Measurements from ENCODE around the gene DNAJC18.
"Not testable (repeated sequence)": the region's sequence is repeated elsewhere in the genome, so short reads cannot be mapped to it uniquely, and the experiment has no call there.

The DNAJC18 gene

DNA sequence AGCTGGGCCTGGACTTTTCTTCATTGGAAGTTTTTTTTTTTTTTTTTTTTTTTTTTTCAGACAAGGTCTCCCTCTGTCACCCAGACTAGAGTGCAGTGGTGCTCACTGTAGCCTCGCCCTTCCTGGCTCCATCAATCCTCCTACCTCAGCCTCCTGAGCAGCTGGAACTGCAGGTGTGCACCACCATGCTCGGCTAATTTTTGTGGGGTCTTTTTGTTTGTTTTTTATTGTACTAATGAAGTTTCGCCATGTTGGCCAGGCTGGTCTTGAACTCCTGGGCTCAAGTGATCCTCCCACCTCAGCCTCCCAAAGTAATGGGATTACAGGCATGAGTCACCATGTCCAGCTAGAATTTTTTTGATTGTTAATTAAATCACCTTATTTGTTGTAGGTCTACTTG, 3.6 kb downstream of the DNAJC18 start:
- no peak for DNase-seq (ENCODE audit: low read depth, low spot score)
- no peak overlapping the region for H3K27ac ChIP-seq

DNA sequence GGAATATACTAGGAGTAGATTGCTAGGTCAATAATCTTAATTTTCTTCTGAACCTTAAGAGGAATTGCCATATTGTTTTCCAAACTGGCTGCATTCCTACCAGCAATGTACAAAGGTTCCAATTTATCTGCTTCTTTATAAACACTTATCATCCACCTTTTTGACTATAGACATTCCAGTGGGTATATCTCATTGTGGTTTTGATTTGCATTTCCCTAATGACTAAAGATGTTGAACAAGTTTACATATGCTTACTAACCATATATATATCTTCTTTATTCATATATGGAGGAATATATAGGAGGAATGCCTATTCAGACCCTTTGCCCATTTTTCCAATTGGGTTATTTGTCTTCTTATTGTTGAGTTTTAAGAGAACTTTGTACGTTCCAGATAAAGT, 7.6 kb downstream of the DNAJC18 start:
- H3K27ac ChIP-seq: no peak overlapping the region
- DNase-seq (ENCODE audit: low read depth, low spot score): no peak

DNA sequence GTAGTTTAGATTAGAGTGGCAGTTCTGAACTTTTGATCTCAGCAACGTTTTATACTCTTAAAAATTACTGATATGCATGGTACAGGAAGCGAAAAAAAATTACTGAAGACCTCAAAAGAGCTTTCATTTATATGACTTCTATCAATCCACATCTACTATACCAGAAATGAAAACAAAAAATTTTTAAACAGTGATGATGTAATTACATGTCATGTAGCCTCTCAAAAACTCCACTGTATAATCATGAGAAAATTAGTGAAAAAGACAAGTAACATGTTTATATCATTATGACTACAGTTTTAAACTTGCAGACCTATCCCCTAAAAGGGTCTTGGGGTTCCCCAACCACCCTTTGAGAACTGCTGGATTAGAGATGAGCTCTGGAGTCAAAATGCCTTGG, 9.3 kb downstream of the DNAJC18 start:
- H3K27ac ChIP-seq: no peak overlapping the region
- DNase-seq (ENCODE audit: low read depth, low spot score): no peak

DNA sequence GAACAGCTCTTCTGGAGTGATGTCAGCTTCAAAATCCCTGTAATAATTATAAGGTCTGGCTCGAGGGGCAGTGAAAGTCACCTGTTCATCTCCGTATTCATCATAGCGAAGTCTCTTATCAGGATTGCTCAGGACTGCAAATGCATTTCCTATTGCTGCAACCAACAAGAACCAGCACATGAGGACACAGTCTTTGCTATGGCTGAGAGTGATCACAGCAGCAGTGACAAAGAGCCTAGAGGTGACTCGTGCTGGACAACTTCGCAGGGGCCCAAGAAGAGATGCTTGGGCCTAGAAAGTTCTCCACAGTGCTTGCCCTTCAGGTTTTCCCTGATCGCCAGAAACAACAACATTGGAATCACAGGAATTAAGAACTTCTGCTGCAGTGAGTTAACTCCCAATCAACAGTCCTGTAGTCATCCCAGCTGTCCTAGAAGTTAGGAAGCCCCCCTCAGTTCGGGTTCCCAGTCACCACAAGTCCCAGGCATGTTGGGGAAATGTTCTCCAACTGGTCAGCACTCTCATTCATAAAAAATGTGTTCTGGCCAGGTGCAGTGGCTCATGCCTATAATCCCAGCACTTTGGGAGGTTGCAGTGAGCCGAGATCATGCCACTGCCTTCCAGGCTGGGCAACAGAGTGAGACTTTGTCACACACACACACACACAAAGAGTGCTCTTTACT, 13.0 kb downstream of the DNAJC18 start:
- DNase-seq (ENCODE audit: low read depth, low spot score): no peak
- peak overlapping the region; percentile 36 for H3K27ac ChIP-seq

DNA sequence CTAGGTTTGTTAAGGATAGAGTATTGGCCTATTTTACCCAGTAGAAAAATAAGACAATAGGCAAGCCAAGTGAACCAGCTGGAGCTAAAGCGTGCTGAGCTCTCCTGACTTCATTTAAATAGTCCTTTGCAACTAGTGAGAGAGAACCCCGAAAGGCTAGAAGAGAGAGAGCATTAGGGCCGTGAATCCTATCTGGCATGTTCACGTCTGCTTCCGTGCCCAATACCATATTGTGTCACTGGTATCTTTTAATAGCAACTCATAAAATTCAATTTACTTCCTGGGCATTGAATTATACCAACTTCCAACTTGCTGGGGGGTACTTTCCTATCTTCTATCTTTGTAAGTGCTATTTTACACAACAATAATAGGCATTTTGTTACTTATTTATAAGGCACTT, 13.8 kb downstream of the DNAJC18 start:
- H3K27ac ChIP-seq: no peak overlapping the region
- no peak for DNase-seq (ENCODE audit: low read depth, low spot score)

DNA sequence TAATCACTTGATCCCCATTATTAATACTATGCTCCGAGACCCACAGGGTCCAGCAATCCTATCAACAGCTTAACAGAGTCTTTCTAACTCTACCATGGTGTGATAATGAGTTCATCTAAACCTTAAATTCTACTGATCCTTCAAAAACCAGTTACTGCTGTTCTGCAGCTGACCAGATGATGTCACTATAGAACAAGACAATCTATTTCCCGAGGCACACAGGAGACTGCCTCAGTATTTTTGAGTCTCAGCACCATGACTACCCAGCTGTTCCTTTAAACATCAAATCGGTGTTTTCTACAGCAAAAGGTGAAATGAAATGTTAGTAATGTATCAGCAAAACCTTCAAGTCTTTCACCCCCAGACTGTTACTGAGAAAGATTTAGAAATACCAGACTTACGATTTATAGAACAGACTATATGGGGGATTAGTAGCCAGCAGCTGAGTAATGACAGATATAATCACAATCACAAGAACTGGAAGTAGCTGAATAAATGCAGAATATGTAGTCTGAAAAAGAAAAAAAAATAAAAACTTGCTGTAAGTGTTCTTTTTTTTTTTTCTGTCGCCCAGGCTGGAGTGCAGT, 16.9 kb downstream of the DNAJC18 start:
- no peak for DNase-seq (ENCODE audit: low read depth, low spot score)
- H3K27ac ChIP-seq: no peak overlapping the region

DNA sequence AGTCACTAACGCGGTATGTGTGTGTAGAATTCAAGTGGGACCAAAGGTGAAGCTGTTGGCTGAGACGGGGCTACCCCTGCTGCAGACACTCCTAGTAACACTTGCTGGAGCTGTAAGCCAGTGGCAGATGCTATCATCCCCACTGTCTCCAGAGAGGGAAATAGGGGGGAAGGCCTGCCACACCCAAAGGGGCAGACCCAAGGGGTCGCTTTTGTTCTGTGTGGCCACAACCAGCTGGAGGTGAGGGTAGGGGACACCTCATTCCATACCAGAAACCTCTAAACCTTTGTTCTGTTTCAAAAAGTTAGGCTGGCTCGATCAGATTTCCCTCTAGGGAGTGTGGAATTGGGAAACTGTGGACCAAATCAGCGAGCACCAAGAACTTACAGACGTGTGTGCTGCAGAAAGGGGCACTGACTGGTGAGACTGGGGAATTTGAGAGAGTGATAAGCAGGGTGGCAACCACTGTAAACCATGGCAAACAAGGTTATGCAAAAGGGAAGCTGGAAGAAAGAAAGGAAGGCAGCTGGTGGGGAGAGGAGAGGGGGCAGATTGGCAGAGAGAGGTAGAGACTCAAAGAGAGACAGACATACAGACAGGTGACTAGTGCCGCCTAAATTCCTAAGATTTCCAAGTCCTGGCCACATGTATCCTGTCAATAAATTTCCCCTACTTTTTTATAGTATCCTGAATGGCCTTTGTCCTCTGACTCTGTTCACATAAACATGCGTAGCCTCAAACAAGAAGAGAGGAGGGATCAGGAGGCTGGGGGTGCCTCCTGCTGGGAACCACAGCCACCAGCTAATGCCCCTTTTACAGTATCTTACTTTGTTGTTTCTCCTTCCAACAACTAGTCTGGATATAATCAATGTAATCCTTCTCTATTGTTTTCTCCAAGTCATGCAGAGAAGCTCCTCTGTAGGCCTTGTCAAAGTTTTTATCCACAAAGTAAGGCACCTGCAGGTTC, 19.8 kb downstream of the DNAJC18 start:
- H3K27ac ChIP-seq: no peak overlapping the region
- DNase-seq (ENCODE audit: low read depth, low spot score): no peak

DNA sequence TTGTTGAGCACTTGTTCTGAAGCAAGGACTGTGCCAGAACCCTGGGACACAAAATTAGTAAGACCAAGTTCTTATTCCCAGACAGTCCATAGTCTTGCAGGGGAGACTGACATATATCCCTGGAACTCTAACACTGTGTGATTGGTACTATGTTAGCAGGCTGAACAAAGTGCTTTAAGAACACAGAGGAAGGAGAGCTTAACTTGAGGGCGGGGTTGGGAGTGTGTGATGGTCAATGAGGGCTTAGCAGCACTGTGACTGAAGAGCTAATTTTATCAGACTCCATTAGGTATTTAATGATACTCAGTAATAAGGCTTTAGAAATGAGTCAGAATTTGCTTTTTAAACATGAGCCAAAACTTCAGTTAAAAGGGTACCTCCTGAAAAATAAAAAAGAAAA, 20.5 kb downstream of the DNAJC18 start:
- H3K27ac ChIP-seq: no peak overlapping the region

DNA sequence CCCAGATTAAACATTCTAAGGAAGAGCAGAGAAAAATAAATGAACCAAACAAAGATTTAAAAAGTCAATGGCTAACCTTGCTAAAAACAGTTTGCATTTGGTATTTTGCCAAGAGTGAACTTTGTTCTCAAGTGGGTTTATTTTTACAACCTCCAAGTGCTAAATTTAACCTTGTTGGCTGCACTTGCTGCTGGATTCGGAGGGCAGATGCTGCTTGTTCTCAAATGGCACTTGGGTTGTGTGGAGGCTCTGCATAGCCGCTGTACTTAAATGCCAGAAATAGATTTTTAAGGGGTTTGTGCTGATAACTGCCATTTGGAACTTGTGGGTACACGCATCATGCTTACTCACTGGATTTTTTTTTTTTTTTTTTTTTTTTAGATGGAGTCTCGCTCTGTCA, 22.1 kb downstream of the DNAJC18 start:
- no peak for DNase-seq (ENCODE audit: low read depth, low spot score)
- no peak overlapping the region for H3K27ac ChIP-seq

More for the DNA sequence above, 20.5 kb downstream of the DNAJC18 start:
- no peak for DNase-seq (ENCODE audit: low read depth, low spot score)

DNA sequence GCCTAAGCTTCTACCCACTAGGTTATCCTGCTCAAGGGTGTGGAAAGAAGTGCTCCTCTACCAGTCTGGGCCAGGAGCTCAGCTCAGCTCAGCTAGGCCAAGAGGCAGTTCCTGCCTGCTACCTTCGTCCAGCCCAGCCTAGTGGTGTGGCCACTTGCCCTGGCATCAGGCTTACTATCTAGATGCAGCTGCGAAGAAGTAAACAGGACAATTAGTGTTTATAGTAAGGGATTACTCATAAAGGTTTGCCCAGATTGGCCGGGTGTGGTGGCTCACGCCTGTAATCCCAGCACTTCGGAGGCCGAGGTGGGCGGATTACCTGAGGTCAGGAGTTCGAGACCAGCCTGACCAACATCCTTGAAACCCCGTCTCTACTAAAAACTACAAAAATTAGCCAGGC, 22.7 kb downstream of the DNAJC18 start:
- no peak for DNase-seq (ENCODE audit: low read depth, low spot score)
- H3K27ac ChIP-seq: no peak overlapping the region

DNA sequence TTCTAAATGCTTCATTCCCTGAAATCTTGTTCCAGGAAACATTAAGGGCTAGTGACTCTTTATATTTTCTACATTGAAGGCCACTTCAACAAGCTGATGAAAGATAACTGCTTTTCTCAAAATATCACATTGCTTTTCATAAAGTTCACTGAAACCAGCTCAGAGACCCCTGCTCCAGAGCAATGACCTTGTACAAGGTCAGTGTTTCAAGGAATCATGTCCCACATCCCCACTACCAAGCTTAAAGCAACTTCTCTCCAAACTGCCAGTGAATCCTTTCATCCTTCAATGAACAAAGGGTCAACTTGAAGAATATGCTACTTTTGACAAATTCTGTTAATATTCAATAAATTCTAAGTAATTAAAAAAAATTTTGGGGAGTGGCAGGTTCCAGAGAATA, 23.5 kb downstream of the DNAJC18 start:
- H3K27ac ChIP-seq: peak overlapping the region; percentile 64
- DNase-seq (ENCODE audit: low read depth, low spot score): no peak

DNA sequence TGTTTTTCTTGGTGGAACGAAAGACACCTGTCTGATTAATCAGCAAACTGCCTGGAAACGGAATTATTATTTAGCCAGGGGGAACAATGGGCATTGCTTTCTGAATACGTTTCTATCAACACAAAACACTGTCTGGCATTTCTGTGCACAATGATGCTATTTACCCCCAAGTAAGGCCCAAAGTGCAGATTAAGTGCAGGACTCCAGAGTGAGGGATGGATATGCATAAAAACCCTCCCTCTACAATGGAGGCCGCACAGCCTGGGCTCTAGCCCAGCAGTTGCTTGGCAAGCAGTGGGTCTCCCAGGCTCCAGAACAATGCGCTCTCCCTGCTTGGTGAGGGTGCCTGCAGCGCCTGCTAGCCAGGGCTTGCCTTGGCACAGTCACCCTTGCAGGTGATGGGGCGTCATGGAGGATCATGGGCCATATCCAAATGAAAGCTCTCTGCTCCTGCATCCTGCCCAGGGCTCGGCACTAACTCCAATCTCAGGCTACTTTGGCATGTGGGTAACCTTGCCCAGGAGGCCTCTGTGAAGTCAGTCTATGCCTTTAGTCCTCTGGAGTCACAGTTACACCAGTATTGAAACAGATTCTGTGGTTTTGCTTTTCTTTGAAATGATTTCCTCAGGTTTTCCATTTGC, 24.0 kb downstream of the DNAJC18 start:
- H3K27ac ChIP-seq: peak overlapping the region; percentile 64
- peak; percentile 74 for DNase-seq (ENCODE audit: low read depth, low spot score)

DNA sequence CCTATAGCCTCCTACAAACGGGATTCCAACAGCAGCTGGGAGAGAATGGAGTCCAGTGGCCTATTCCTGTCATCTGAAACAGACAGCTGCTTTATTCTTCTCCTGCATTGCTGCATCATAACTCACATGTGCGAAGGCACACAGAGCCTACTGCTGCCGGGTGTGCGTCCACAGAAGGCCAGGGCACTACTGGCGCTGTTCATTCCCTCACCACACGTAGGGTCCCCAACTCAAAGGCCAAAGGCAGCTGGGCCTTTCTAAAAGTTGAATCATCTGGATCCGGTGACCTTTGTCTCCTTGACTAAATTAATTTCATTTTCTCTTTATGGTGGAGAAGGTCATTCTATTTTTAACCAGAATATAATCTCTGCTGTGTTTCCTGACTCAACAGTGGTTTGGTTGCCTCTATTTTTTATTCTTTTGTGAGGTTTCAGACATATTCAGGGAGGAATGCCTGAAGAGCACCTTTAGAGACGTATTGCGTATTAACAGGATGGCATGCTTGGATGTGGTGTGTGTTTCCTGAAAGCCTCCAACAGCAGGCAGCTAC, 24.7 kb downstream of the DNAJC18 start:
- peak overlapping the region; percentile 64 for H3K27ac ChIP-seq
- DNase-seq (ENCODE audit: low read depth, low spot score): no peak

DNA sequence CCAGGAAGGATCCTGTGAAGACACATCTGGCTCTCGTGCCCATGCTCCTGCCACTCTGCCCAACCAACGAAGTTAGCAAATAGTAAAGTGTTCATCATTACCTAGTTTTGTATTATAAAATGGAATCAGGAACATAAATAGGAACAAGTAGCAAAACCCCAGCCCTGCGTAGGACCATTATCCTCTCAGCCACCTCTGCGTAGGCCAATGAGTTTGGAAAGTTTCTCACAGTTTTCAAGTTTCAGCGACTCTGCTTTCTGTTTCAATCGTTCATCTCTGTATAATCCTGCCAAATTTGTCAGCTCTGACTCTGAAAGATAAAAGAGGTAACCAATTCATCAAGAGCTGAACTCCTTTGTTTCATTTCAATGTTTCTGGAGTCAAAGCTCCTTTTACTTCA, 25.4 kb downstream of the DNAJC18 start:
- DNase-seq (ENCODE audit: low read depth, low spot score): no peak
- H3K27ac ChIP-seq: no peak overlapping the region

DNA sequence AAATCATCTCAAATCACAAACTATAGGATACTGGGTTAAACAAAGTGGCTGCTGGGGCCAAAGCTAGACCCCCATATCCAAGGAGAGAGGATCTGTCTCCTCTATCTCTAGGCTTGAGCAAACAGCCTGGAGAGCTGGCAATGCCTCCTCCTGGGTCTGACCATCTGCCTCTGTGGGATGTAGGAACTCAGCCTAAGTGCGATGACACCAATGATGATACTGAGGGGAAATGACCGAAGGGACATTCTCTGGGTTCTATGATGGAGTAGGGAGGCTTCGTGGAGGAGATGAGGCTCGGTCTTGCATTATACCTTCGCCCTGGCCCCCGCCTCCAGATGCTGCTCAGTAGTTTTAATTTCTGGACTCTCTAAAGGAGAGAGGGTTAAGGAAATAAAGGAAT, 26.2 kb downstream of the DNAJC18 start:
- no peak overlapping the region for H3K27ac ChIP-seq
- DNase-seq (ENCODE audit: low read depth, low spot score): no peak

DNA sequence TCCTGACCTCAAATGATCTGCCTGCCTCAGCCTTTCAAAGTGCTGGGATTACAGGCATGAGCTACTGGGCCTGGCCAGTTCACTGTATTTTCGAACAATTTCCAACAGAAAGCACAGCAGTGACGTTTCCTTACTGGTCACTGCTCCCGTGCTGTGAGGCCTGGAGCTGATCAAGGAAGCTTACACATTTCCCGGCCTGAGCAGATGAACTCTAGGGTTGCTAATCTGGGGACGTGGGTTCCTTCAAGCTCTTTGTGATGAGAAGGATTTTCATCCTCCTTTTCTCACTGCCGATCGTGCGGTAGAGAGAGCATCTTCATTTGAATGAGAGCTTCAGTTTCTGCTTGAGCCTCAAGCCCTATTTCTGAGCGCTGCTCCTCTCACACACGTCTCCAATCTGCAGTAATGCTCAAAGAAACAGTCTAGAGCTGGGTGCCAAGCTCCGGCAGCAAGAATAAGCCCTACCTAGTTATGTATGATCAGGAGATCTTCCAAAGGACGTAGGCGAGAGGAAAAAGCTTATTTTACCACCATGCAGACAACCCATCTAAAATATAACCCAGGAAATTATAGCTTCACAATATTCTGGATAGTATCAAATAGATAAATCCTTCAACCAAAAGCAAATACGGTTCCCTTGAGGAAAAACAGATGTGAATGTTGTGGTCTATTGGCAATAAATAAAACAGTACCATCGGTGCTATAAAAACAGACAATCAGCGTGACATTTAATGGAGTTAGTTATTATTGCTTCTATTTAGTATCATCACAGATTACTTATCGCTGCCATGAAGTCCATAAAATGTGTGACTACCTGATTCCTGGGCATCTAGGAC, 28.1 kb downstream of the DNAJC18 start:
- H3K27ac ChIP-seq: no peak overlapping the region
- DNase-seq (ENCODE audit: low read depth, low spot score): no peak

DNA sequence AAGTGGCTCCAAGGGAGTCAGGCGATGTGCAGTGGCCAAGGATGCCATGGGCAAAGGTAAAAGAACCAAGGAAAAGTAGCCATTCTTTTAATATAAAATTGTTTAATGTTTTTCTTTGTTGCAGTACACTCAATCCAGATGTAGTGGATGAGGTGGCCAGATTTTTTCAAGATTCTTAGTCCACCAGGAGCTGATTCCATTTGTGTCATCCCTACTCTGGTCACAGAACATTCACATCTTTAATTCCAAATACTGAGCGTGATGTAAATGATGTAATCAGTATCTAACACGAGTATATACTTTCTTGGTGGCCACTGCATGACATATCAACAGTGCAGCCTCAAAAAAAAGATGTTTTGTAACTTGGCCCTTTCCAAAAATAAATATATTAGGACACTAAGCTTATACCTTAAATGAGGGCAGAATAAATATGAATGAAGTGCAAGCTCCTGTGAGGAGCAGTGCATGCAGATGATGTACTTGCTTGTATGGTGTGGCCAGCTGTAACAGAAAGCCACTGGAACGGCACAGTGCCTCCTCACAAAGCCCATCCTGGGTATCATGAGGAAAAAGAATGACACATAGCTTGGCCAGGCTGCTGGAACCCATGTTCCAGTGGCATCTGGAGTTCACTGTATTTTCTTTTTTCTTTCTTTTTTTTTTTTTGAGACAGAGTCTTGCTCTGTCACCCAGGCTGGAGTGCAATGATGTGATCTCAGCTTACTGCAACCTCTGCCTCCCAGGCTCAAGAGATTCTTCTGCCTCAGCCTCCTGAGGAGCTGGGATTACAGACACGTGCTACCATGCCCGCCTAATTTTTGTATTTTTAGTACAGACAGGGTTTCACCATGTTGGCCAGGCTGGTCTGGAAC, 29.0 kb downstream of the DNAJC18 start:
- no peak overlapping the region for H3K27ac ChIP-seq
- no peak for DNase-seq (ENCODE audit: low read depth, low spot score)

DNA sequence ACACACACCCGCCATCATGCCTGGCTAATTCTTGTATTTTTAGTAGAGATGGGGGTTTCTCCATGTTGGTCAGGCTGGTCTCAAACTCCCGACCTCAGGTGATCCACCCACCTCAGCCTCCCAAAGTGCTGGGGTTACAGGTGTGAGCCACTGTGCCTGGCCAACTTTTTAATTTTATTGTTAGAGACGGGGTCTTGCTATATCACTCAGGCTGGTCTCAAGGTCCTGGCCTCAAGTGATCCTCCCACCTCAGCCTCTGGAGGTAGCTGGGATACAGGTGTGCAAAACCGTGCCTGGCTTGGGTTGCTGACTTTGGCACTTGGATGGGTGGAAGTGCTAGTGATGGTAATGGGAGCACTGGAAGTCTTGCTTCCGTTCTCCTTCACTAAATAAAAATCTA, 30.2 kb downstream of the DNAJC18 start:
- DNase-seq (ENCODE audit: low read depth, low spot score); H3K27ac ChIP-seq: not testable (repeated sequence)

DNA sequence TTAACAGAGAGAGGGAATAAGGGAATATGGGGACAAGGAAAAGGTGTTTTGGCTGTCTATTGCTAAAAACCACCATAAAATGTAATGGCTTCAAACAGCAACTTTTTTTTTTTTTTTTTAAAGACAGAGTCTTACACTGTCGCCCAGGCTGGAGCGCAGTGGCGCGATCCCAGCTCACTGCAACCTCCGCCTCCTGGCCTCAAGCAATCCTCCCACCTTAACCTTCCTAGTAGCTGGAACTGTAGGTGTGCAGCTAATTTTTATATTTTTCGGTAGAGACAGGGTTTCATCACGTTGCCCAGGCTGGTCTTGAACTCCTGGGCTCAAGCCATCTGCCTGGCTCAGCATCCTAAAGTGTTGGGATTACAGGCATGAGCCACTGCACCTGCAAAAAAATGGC, 31.1 kb downstream of the DNAJC18 start:
- no peak overlapping the region for H3K27ac ChIP-seq
- DNase-seq (ENCODE audit: low read depth, low spot score): no peak

Data from epithelial cell of prostate (primary cell).